C1 segment of cervical spinal cord (tissue), 14 donors: ENCODE measurements around the gene TMIE.

Experiments used
- DNase-seq, 14 donors: peaks; one replicate each; lab custom pipeline; 2025; lab: John Stamatoyannopoulos, UW

Gene TMIE

GRCh38 chr3:46668591-46668990 is 32.6 kb upstream of the TMIE start:
- DNase-seq, result no peak

GRCh38 chr3:46669191-46669999 is 31.8 kb upstream of the TMIE start:
- DNase-seq, result no peak

- no peak for DNase-seq
Measured at GRCh38 chr3:46670000-46670890, 30.9 kb upstream of the TMIE start.

- DNase-seq, result no peak
Measured at GRCh38 chr3:46670891-46671427, 30.2 kb upstream of the TMIE start.

GRCh38 chr3:46671541-46672348 is 29.4 kb upstream of the TMIE start:
- no peak for DNase-seq

GRCh38 chr3:46672349-46672695 is 28.9 kb upstream of the TMIE start:
- no peak for DNase-seq

GRCh38 chr3:46673151-46674030 is 27.8 kb upstream of the TMIE start:
- no peak for DNase-seq

- DNase-seq, result no peak
Measured at GRCh38 chr3:46674031-46674845, 27.0 kb upstream of the TMIE start.

GRCh38 chr3:46675426-46675825 is 25.8 kb upstream of the TMIE start:
- no peak for DNase-seq

- peak in 2 of 14 donors; percentile 12 to 22 for DNase-seq
Measured at GRCh38 chr3:46675843-46676567, 25.2 kb upstream of the TMIE start.

GRCh38 chr3:46676601-46677410 is 24.4 kb upstream of the TMIE start:
- no peak for DNase-seq

GRCh38 chr3:46677411-46677726 is 23.8 kb upstream of the TMIE start:
- DNase-seq, result no peak

- DNase-seq, result no peak
Measured at GRCh38 chr3:46678280-46678679, 22.9 kb upstream of the TMIE start.

GRCh38 chr3:46679681-46680080 is 21.5 kb upstream of the TMIE start:
- DNase-seq, result no peak

- DNase-seq, result no peak
Measured at GRCh38 chr3:46680298-46680826, 20.8 kb upstream of the TMIE start.

- DNase-seq, result no peak
Measured at GRCh38 chr3:46681387-46681786, 19.8 kb upstream of the TMIE start.

- no peak for DNase-seq
Measured at GRCh38 chr3:46681856-46682540, 19.2 kb upstream of the TMIE start.

- no peak for DNase-seq
Measured at GRCh38 chr3:46682974-46683373, 18.2 kb upstream of the TMIE start.
